ENCODE measurements around the gene OR51E1. TPM values are rescaled to one million over a fixed set of nuclear protein-coding genes. Genes with fewer than 3 reads are reported as not detected.

Gene OR51E1
- total RNA-seq, 1 experiment from 2014 or later: not detected

- no peak for DNase-seq (ENCODE audit: low read depth)
- in situ Hi-C loops (cut with HindIII; ENCODE audit: low pct_unique_long_range_greater_than_20kb, low sequenced_read_pairs): no loop called here
Measured at GRCh38 chr11:4697585-4697984, 53.8 kb downstream of the OR51E1 start, which contains the start of gene OR51E2. Gene OR51E2, minus strand, starts transcription at chr11:4697853. Its CDS starts 15,142 bp downstream, at chr11:4682711.

GRCh38 chr11:4699697-4700435 lies 56.1 kb downstream of the OR51E1 start:
- in situ Hi-C loops (cut with HindIII; ENCODE audit: low pct_unique_long_range_greater_than_20kb, low sequenced_read_pairs): no loop called here
- no peak for DNase-seq (ENCODE audit: low read depth)

- in situ Hi-C loops (cut with HindIII; ENCODE audit: low pct_unique_long_range_greater_than_20kb, low sequenced_read_pairs): no loop called here
- no peak for DNase-seq (ENCODE audit: low read depth)
Measured at GRCh38 chr11:4700436-4700820, 56.6 kb downstream of the OR51E1 start.

GRCh38 chr11:4704054-4704789 lies 60.4 kb downstream of the OR51E1 start, which contains the start of gene MMP26:
Gene MMP26, plus strand, starts transcription at chr11:4704784.
- in situ Hi-C loops (cut with HindIII; ENCODE audit: low pct_unique_long_range_greater_than_20kb, low sequenced_read_pairs): no loop called here
- DNase-seq (ENCODE audit: low read depth): no peak

GRCh38 chr11:4704790-4705334 lies 61.1 kb downstream of the OR51E1 start:
- DNase-seq (ENCODE audit: low read depth): no peak
- in situ Hi-C loops (cut with HindIII; ENCODE audit: low pct_unique_long_range_greater_than_20kb, low sequenced_read_pairs): no loop called here

Other genes with a start within 250 kb of the OR51E1 start
- not detected in 2 replicates for gene OR52K2, start 194.7 kb upstream of the OR51E1 start, total RNA-seq (2014; rRNA removed; shearing (Covaris generic); ENCODE audit: low replicate concordance)
- gene OR52K1, start 161.3 kb upstream of the OR51E1 start, total RNA-seq (2014; rRNA removed; shearing (Covaris generic); ENCODE audit: low replicate concordance): not detected in 2 replicates
- not detected in 2 replicates for gene OR52M1, start 98.8 kb upstream of the OR51E1 start, total RNA-seq (2014; rRNA removed; shearing (Covaris generic); ENCODE audit: low replicate concordance)
- not detected in 2 replicates for gene OR52I2, start 62.2 kb upstream of the OR51E1 start, total RNA-seq (2014; rRNA removed; shearing (Covaris generic); ENCODE audit: low replicate concordance)
- not detected in 2 replicates for gene OR52I1, start 49.9 kb upstream of the OR51E1 start, total RNA-seq (2014; rRNA removed; shearing (Covaris generic); ENCODE audit: low replicate concordance)
- gene TRIM68, start 35.8 kb upstream of the OR51E1 start, total RNA-seq (2014; rRNA removed; shearing (Covaris generic); ENCODE audit: low replicate concordance): 10.2 and 13.7 TPM in 2 replicates
- not detected in 2 replicates for gene OR51D1, start 6.5 kb upstream of the OR51E1 start, total RNA-seq (2014; rRNA removed; shearing (Covaris generic); ENCODE audit: low replicate concordance)
- gene OR51E2, start 53.9 kb downstream of the OR51E1 start, total RNA-seq (2014; rRNA removed; shearing (Covaris generic); ENCODE audit: low replicate concordance): 0.17 TPM in 1 of 2 replicates, not detected in the other
- not detected in 2 replicates for gene MMP26, start 60.8 kb downstream of the OR51E1 start, total RNA-seq (2014; rRNA removed; shearing (Covaris generic); ENCODE audit: low replicate concordance)
- gene OR51F1, start 126.0 kb downstream of the OR51E1 start, total RNA-seq (2014; rRNA removed; shearing (Covaris generic); ENCODE audit: low replicate concordance): not detected in 2 replicates
- gene OR52R1, start 160.4 kb downstream of the OR51E1 start, total RNA-seq (2014; rRNA removed; shearing (Covaris generic); ENCODE audit: low replicate concordance): not detected in 2 replicates
- not detected in 2 replicates for gene OR51F2, start 177.3 kb downstream of the OR51E1 start, total RNA-seq (2014; rRNA removed; shearing (Covaris generic); ENCODE audit: low replicate concordance)
- gene OR51S1, start 205.2 kb downstream of the OR51E1 start, total RNA-seq (2014; rRNA removed; shearing (Covaris generic); ENCODE audit: low replicate concordance): not detected in 2 replicates
- not detected in 2 replicates for gene OR51T1, start 237.9 kb downstream of the OR51E1 start, total RNA-seq (2014; rRNA removed; shearing (Covaris generic); ENCODE audit: low replicate concordance)